Activated T-cell treated with anti-CD3 and anti-CD28 coated beads, Interleukin-2, amount 50 U/mL, for 48 hours (primary cell): ENCODE measurements around the gene KRT33A.

Experiments
- DNase-seq, 2 experiments: peaks; one replicate each; pipeline ENCODE4 v3.0.0-alpha.2; 2020

KRT33A gene

GRCh38 chr17:41327411-41328120 is 23.1 kb downstream of the KRT33A start:
- DNase-seq = no peak

DNA sequence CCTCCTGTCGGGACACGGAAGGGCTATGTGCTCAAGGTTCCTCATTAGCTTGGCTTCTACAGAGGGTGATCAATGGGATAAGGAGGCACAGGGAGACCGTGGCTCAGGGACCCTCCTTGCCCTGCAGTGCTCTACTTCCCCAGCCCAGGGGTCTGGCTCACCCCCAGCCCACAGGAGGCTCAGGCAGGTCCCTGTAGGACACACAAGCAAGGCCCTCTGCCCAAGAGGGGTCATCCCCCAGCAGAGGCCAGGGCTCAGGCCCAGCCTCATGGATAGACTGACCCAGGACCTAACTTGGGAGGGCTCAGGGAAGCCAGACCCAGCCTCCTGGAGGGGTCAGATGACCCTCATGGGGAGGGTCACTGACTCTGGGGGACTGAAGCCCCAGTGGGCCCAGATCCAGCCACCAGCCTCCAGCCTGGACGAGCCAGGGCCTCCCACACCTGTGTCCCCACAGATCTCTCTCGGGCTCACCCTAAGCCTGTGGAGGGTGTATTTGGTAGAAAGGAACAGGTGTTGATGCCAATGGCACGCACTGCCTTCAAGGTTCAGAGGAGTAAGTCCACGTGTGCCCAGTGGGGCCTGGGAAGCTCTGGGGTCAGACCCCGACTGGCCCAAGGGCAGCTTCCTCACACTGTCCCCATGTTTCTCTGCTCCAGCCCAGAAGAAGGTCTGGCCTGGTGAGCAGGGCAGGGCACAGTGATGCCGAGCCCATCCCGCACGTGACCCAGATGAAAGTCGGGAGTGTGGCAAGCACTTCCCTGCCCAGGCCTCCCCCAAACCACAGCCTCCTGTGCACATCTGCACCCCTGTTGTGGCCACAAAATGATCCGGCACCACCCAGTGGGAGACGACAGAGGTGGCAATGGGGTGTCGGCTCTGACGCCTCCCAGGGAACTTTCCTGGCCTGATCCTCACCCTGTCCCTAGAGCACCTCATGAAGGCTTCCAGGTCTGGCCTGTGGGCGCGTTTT is 24.2 kb downstream of the KRT33A start:
- no peak for DNase-seq

- DNase-seq = no peak
Observed at GRCh38 chr17:41325611-41326010, 25.0 kb downstream of the KRT33A start.

DNA sequence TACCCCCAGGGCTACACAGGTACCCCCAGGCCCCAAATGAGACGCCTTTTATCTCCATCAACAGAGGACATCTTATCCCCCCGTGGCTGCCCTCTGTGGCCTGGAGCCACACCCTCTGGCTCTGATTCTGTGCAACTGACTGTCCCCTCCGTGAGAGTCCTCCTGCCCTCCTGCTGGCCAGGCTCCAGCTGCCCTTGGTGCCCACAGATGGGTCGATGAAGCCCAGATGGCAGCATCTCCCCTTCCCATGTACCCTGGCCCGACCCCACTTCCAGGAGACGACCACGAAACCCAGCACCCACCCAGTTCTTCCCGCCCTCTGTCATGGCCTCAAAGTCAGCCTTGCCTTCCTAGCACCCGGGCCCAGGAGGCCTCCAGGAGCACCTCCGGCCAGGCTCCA is 25.5 kb downstream of the KRT33A start:
- no peak for DNase-seq

DNA sequence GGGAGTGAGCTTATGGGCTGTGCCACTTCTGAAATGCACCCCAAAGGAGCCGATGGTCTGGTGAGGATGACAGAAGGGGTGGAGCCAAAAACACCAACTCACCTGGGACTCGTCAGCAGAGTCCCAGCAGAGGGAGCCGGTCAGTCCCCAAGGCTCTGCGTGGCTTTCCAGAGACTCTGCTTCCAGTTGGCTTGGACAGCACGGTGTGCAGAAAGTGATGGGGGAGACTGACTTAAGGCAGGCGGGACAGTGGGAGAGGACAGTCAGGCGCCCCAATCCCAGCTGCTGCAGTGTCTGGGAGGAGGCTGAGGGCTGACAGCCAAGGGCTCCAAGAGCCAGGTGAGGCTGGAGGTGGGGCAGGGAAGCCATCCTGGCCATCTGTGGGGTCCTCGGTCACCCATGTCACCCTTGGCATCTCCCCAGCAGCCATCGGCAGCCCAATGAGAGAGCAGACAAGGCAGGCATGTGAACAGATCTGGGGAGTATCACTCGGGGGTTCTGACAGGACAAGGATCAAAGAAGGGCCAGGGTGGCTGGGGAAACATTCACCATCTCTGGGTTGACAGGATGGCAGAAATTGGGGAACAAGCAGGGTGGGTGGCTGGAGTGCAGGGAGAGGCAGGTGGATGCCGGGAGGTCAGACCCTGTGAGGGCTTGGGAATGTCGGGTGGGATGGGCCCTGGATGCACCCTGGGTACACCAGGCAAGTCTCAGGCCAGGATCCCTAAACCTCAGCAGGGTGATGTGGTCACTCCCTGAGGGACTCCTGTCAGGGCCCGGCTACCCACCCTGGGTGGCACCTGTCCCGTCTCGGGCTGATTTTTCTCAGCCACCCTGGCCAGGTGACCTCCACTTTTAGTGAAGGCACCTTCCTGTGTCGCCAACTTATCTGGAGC is 26.2 kb downstream of the KRT33A start:
- DNase-seq = no peak

DNA sequence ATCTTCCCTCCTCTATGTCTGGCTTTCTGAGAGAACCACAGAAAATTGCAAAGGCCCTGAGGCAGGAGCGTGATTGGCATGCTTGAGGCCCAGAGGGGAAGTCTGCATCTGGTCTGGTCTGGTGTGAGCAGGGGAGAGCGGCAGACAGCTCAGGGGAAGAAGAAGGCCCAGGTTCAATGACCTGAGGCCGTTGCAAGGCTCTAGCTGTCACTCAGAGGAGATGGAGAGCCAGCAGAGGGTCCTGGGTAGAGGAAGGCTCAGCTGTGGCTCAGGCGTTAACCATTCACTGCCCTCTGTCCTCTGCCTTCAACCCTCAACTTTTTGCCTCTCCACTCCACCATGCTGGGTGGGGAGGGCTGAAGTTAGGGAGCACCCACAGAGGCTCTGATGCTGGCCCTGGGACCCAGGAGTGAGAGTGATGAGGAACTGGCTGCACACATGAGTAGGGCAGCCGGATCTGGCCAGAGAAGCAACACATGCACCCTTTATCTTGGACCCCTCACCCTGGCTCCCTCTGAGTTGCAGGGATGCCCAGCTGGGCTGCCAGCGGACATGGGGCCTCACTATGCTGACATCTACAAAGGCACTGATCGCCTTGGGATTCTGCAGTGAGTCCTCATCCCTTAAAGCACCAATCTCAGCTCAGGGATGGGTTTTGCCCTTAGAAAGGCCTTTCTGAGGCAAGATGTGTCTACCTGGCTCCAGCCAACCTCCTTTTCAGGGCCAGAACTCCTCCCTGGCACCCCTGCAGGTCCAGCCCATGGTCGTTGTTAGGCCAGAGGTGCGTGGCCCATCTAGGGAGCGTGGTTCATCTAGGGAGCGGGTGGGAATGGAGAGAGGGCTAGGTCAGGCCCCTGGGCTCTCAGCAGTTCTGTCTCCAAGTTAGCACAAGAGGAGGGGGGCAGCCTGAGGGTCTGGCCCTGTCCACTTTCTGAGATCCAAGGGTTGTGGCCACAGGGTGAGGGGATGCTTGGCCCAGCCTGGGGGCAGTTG is 27.4 kb downstream of the KRT33A start:
- DNase-seq = no peak

DNA sequence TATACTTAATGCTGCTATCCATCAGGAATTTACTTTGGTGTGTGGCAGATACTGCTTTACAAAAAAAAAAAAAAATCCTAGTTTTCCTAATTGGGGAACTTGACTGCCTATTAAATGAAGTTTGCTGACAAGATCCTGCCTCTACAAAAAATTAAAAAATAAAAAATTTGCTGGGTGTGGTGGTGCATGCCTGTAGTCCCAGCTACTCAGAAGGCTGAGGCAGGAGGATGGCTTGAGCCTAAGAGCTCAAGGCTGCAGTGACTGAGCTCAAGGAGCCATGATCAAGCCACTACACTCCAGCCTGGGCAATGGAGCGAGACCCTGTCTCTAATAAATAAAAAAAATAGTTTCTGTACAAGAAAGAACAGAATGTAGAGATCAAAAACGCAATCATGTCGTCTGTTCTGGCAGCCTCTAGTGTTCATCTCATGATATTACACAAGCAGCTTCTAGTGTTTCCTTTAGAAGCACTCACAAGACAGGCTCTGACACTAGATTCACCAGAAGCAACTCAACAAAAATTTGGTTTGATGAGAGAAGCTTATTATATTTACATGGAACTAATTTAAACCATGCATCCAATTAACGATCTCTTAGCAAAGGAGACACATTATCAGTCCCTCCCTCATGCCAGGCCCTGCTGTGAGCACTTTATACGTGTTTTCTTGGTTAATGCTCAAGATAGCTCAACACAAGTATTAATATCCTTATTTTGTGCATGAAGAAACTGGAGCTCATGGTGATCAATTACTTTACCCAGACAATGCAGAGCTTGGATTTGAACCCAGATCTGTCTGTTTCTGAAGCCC is 28.3 kb downstream of the KRT33A start:
- no peak for DNase-seq

- no peak for DNase-seq
Observed at GRCh38 chr17:41318231-41318630, 32.4 kb downstream of the KRT33A start.

- DNase-seq = no peak
Observed at GRCh38 chr17:41315814-41316445, 34.7 kb downstream of the KRT33A start.

GRCh38 chr17:41315204-41315794 is 35.3 kb downstream of the KRT33A start, which contains the start of gene KRTAP17-1:
Gene KRTAP17-1 (minus strand): TSS chr17:41315710. CDS start chr17:41315650, 60 bp downstream.
- no peak for DNase-seq

GRCh38 chr17:41311111-41311510 is 39.5 kb downstream of the KRT33A start:
- DNase-seq = no peak

DNA sequence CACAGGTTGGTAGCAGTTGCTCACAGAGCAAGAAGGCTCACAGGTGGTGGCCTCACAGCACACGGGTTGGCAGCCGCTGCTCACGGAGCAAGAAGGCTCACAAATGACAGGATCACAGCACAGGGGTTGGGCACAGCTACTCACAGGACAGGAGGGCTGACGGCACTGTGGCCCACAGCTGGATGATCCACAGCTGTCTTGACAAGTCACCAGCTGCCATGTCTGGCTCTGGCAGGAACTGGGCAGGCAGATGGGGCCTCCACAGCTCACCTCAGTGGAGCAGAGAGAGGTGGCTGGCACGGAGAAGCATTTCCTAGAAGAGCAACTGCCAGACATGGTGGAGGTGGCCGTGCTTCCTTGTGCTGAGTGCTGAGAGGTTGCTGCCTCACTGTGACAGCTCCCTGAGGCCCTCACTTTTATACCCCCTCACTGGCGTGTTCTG is 41.7 kb downstream of the KRT33A start, which contains the start of gene KRTAP16-1:
Gene KRTAP16-1, minus strand, starts transcription at position 392 of the 442 bp plus-strand sequence. Its CDS starts 56 bp downstream, at position 336.
- peak; percentile 48 to 55 for DNase-seq

GRCh38 chr17:41308251-41308917 is 42.2 kb downstream of the KRT33A start:
- DNase-seq = peak; percentile 58 to 65

DNA sequence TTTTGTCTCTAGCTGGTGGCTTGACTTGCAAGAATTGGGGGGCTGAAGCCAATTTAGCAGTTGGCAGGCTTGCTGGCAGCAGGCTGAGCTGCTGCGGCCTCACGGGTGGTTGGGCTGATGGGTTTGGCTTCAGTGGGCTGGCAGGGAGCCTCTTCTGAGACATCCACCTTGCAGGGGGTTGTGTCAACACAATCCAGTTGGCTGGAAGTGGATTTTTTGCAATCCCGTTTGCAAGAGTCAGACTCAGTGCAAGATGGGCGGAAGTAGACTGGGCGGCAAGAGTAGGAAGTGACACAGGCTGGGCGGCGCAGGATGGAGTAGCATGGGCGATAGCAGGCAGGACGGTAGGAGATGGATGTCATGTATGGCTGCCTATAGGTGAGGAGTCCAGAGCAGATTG is 43.0 kb downstream of the KRT33A start:
- DNase-seq = no peak

DNA sequence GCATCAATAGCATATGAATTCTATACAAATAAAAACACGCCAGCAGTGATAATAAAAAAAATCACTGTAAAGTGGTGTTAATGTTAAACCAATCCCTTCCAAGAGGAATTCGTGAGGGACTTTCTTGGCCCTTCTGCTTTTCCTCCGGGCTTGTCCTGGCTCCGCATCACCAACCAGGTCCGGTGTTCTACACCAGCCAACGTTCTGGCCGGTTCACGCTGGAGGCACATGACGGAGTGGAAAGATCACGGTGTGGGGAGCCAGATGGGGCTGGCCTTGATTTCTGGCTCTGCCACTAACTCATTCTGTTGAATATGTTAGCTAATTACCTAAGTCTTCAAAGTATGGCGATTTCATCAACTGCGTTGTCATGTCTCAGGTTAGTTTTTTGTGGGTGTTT is 46.5 kb downstream of the KRT33A start:
- DNase-seq = no peak

GRCh38 chr17:41302981-41303380 is 47.6 kb downstream of the KRT33A start:
- no peak for DNase-seq

DNA sequence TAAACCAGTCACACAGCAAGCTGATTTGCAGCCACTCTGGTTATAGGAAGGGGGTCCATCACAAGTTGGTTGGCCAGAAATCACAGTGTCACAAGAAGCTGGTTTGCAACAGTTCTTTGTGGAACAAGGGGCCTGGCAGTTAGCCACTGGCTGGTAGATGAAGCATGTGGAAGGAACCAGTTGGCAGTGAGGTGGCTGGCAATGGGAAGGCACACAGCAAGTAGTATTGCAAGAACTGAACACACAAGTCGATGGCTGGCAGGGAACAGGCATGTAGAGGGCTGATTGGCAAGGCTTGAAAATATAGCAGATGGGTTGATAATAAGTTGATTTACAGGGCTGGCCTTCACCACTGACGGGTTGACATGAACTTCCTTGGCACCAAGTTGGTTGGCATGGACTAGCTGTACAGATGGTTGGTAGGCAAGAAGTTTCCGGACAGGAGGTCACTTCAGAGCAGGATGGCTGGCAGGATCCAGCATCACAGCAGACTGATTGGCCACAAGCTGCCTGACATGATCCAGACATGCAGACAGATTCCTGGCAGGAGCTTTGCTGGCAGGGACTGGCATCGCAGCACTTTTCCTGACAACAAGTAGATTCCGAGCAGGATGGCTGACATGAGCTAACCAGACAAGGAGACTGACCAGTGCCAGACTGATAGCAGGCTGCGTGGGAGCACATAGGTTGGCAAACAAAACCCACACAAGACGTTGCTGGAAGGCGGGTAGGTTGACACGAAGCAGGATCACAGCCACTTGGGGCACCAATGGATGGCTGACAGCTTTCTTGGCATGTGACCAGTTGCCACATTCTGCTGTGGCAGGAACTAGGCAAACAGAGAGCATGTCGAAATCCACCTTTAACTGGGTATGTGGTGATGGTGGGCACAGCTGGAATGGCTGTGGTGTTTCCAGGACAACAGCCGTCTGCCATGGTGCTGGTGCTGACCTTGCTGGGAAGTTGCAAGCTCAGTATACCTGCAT is 48.4 kb downstream of the KRT33A start, which contains the start of gene KRTAP29-1:
Gene KRTAP29-1, minus strand, starts transcription at position 936 of the 986 bp plus-strand sequence. Its CDS starts 0 bp downstream, at position 936.
- DNase-seq = no peak
